ENCODE measurements around the gene VPS13C.

Gene VPS13C

GRCh38 chr15:62087671-62088352, 27.6 kb upstream of the VPS13C start:
- no peak overlapping the region for H3K4me2 ChIP-seq (ENCODE audit: low read depth, low read length, poor library complexity, severe bottlenecking)
- H3K27ac ChIP-seq (ENCODE audit: low read depth, low read length) = no peak overlapping the region
- H3F3A ChIP-seq (ENCODE audit: insufficient read depth) = no peaks in the 10 kb centered on the region
- no peaks in the 10 kb centered on the region for H3K9me3 ChIP-seq (ENCODE audit: insufficient read depth, low read length)
- H3K4me3 ChIP-seq (ENCODE audit: insufficient read depth, low read length, poor library complexity, severe bottlenecking) = no peak overlapping the region
- H4K20me1 ChIP-seq (ENCODE audit: low read depth, low read length) = no peaks in the 10 kb centered on the region
- no peaks in the 10 kb centered on the region for H3K36me3 ChIP-seq (ENCODE audit: low read length)
- no peaks in the 10 kb centered on the region for H3K79me2 ChIP-seq (ENCODE audit: insufficient read depth, low read length)
- no peaks in the 10 kb centered on the region for H3K27me3 ChIP-seq (ENCODE audit: low read length)
- no peak overlapping the region for H3K9ac ChIP-seq (ENCODE audit: low read length)
- TF ChIP-seq EZH2phosphoT487 (conservative IDR thresholded peaks at IDR 0.05; ENCODE audit: low read length) (no peak), CTCF (IDR thresholded peaks at IDR 0.05; ENCODE audit: insufficient read depth, low read length, poor library complexity, severe bottlenecking) (no peak)
- no peak overlapping the region for H2AFZ ChIP-seq (ENCODE audit: low read depth, low read length, severe bottlenecking)
- H3K9me2 ChIP-seq (replicated peaks; ENCODE audit: insufficient read depth, low read length) = no peaks in the 10 kb centered on the region

- no peak overlapping the region for H3K9ac ChIP-seq (ENCODE audit: low read length)
- no peaks in the 10 kb centered on the region for H3K79me2 ChIP-seq (ENCODE audit: insufficient read depth, low read length)
- H3K9me3 ChIP-seq (ENCODE audit: insufficient read depth, low read length) = no peaks in the 10 kb centered on the region
- H3F3A ChIP-seq (ENCODE audit: insufficient read depth) = no peaks in the 10 kb centered on the region
- H3K36me3 ChIP-seq (ENCODE audit: low read length) = no peaks in the 10 kb centered on the region
- H3K27ac ChIP-seq (ENCODE audit: low read depth, low read length) = no peak overlapping the region
- H3K4me3 ChIP-seq (ENCODE audit: insufficient read depth, low read length, poor library complexity, severe bottlenecking) = no peak overlapping the region
- H3K27me3 ChIP-seq (ENCODE audit: low read length) = no peaks in the 10 kb centered on the region
- H2AFZ ChIP-seq (ENCODE audit: low read depth, low read length, severe bottlenecking) = no peak overlapping the region
- H4K20me1 ChIP-seq (ENCODE audit: low read depth, low read length) = no peaks in the 10 kb centered on the region
- TF ChIP-seq CTCF (IDR thresholded peaks at IDR 0.05; ENCODE audit: insufficient read depth, low read length, poor library complexity, severe bottlenecking) (no peak), EZH2phosphoT487 (conservative IDR thresholded peaks at IDR 0.05; ENCODE audit: low read length) (no peak)
- H3K9me2 ChIP-seq (replicated peaks; ENCODE audit: insufficient read depth, low read length) = no peaks in the 10 kb centered on the region
- H3K4me2 ChIP-seq (ENCODE audit: low read depth, low read length, poor library complexity, severe bottlenecking) = no peak overlapping the region
Observed at GRCh38 chr15:62085740-62086139, 25.5 kb upstream of the VPS13C start.

DNA sequence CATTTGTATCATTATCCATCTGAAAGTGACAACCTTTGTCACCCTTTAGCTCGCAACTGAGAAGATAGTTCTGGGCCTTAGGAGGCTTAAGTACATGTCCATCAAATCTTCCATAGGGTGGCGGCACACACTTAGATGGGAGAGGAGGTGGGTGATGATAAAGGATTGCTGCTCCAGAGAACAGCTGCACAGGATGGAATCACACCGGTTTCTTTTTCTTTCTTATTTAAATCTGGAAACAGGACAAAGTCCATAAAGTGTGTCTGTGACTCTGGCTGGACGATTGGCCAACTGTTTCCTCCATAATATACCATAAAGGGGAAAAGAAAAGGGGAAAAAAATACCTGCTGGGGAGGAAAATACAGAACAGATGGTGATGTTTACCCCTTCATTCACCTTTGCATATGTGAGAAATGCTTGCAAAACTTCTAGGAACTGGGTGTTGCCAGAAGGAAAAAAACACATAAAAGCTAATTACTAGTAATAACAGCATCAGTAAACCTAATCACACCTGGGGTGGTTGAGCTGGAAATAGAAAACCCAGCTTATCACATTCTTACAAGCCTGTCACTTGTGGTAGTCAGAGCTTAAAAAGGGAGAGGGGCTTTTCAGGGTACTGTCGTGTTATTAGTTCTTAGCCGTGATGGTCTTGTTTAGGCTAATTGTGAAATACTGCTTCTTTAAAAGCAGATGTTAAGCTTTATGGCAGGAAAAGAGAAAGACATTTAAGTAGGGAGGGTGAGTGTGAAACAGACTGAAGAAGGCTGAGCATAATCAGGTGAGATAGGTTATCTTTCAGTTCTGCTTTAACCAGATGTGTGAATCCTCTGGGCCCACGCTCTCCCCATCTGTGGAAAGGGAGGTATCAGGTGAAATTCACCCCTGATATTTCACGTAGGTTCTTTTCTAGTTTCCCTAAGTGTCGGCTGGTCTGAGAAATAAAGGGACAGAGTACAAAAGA, 23.2 kb upstream of the VPS13C start:
- no peak overlapping the region for H3K27ac ChIP-seq (ENCODE audit: low read depth, low read length)
- H3K9me3 ChIP-seq (ENCODE audit: insufficient read depth, low read length) = no peaks in the 10 kb centered on the region
- H3K9me2 ChIP-seq (replicated peaks; ENCODE audit: insufficient read depth, low read length) = no peaks in the 10 kb centered on the region
- H3K79me2 ChIP-seq (ENCODE audit: insufficient read depth, low read length) = no peaks in the 10 kb centered on the region
- no peak overlapping the region for H3K9ac ChIP-seq (ENCODE audit: low read length)
- H3K4me2 ChIP-seq (ENCODE audit: low read depth, low read length, poor library complexity, severe bottlenecking) = no peak overlapping the region
- H3K4me3 ChIP-seq (ENCODE audit: insufficient read depth, low read length, poor library complexity, severe bottlenecking) = no peak overlapping the region
- H2AFZ ChIP-seq (ENCODE audit: low read depth, low read length, severe bottlenecking) = no peak overlapping the region
- H3F3A ChIP-seq (ENCODE audit: insufficient read depth) = no peaks in the 10 kb centered on the region
- no peaks in the 10 kb centered on the region for H3K27me3 ChIP-seq (ENCODE audit: low read length)
- H3K36me3 ChIP-seq (ENCODE audit: low read length) = no peaks in the 10 kb centered on the region
- TF ChIP-seq CTCF (IDR thresholded peaks at IDR 0.05; ENCODE audit: insufficient read depth, low read length, poor library complexity, severe bottlenecking) (no peak), EZH2phosphoT487 (conservative IDR thresholded peaks at IDR 0.05; ENCODE audit: low read length) (no peak)
- no peaks in the 10 kb centered on the region for H4K20me1 ChIP-seq (ENCODE audit: low read depth, low read length)

Data from SU-DHL-6 (cell line).